ENCODE measurements around the gene EIF2S2.

DNA sequence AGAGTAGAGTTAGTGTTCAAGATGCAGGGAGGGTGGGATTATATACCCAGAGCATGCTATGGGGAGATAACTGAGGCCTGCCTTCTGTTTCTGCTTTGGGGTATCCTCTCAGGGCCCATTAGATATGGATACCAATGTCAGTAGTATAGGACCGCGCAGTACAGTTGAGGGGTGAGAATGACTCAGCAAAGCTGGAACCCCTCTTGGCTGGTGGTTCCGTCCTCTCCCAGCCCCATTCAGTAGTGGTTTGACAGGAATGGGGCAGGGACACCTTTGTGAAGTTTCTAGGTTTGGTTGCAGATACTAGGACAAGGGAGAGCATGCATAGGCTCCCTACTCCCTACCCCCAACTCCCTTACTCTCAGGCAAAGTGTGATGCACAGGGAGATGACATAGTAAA is 47.8 kb downstream of the EIF2S2 start:
- TF ChIP-seq YY1 (IDR thresholded peaks at IDR 0.05; ENCODE audit: insufficient read depth, insufficient read length) (no peak), ZNF274 (IDR thresholded peaks at IDR 0.05; ENCODE audit: low read depth, low read length) (no peak), SUZ12 (IDR thresholded peaks at IDR 0.05; ENCODE audit: extremely low read depth, insufficient read depth, insufficient read length) (no peak)
